Keratinocyte (primary cell): Measurements from ENCODE around the gene ROS1. TPM values are rescaled to one million over a fixed set of nuclear protein-coding genes. Genes with fewer than 3 reads are reported as not detected.
"Not testable (repeated sequence)": the region's sequence is repeated elsewhere in the genome, so short reads cannot be mapped to it uniquely, and the experiment has no call there.

Experiments
- DNase-seq: peaks from one replicate; pipeline ENCODE4 v3.0.0-alpha.2; 2011; ENCODE audit warnings: low read depth, missing footprints, low spot score
- FAIRE-seq: peaks from 2 replicates; lab custom pipeline; 2011; peaks lifted over from hg19 to GRCh38; lab: Jason Lieb, UNC
- H2AFZ ChIP-seq: 2 replicates; pipeline ENCODE4 v1.6.0; 2012; ENCODE audit warnings: low read length, control low read depth, inconsistent platforms; ENCODE audit not compliant: control insufficient read depth
- H3K27ac ChIP-seq: 2 replicates; pipeline ENCODE4 v1.5.1; 2011; ENCODE audit warnings: low read length; ENCODE audit not compliant: control insufficient read depth, insufficient read depth
- H3K27me3 ChIP-seq: 3 replicates; pipeline ENCODE4 v1.6.0; 2011; ENCODE audit warnings: low read length; ENCODE audit not compliant: control insufficient read depth, insufficient read depth; ENCODE audit errors: extremely low read depth
- H3K36me3 ChIP-seq, 2 experiments: 2 replicates in 1 of 2; 3 replicates in 1 of 2; pipeline ENCODE4 v1.5.1; 2011; ENCODE audit warnings: low read length in 2 of 2, mild to moderate bottlenecking in 1 of 2; ENCODE audit not compliant: control insufficient read depth in 2 of 2, insufficient read depth in 2 of 2; ENCODE audit errors: extremely low read depth in 1 of 2
- H3K4me1 ChIP-seq: 3 replicates; pipeline ENCODE4 v1.5.1; 2011; ENCODE audit warnings: low read length; ENCODE audit not compliant: control insufficient read depth, insufficient read depth; ENCODE audit errors: extremely low read depth
- H3K4me2 ChIP-seq: 3 replicates; pipeline ENCODE4 v1.6.0; 2011; ENCODE audit warnings: low read depth, low read length; ENCODE audit not compliant: control insufficient read depth, insufficient read depth; ENCODE audit errors: extremely low read depth
- H3K4me3 ChIP-seq, 3 experiments: fragments of 200-600 bp in 1 of 3; sonication (generic) in 1 of 3; 2 replicates in 2 of 3; 3 replicates in 1 of 3; pipeline ENCODE4 v1.5.1; 2011 to 2016; ENCODE audit warnings: low read length in 3 of 3, mild to moderate bottlenecking in 3 of 3, control low read depth in 2 of 3, inconsistent platforms in 1 of 3, low read depth in 1 of 3, mixed read lengths in 1 of 3, mixed run types in 1 of 3, moderate library complexity in 1 of 3; ENCODE audit not compliant: control insufficient read depth in 2 of 3, insufficient read depth in 2 of 3; ENCODE audit errors: extremely low read depth in 1 of 3
- H3K79me2 ChIP-seq: 2 replicates; pipeline ENCODE4 v1.6.0; 2012; ENCODE audit warnings: low read length; ENCODE audit not compliant: control insufficient read depth, insufficient read depth
- H3K9ac ChIP-seq: 3 replicates; pipeline ENCODE4 v1.6.0; 2011; ENCODE audit warnings: low read length; ENCODE audit not compliant: control insufficient read depth, insufficient read depth; ENCODE audit errors: extremely low read depth
- H3K9me1 ChIP-seq: 3 replicates; pipeline ENCODE4 v1.6.0; 2011; ENCODE audit warnings: low read length; ENCODE audit not compliant: control insufficient read depth, insufficient read depth; ENCODE audit errors: extremely low read depth
- H3K9me3 ChIP-seq: 2 replicates; pipeline ENCODE4 v1.5.1; 2012; ENCODE audit warnings: low read depth, low read length; ENCODE audit not compliant: control insufficient read depth
- H4K20me1 ChIP-seq: 3 replicates; pipeline ENCODE4 v1.6.0; 2011; ENCODE audit warnings: low read length; ENCODE audit not compliant: control insufficient read depth, insufficient read depth; ENCODE audit errors: extremely low read depth
- CTCF ChIP-seq, 3 experiments: IDR thresholded peaks in 1 of 3; conservative IDR thresholded peaks in 1 of 3; optimal IDR thresholded peaks in 1 of 3; 2 replicates in 2 of 3; 3 replicates in 1 of 3; pipeline versions ENCODE3 to v1.5.1; 2011; ENCODE audit warnings: low read length in 3 of 3, mild to moderate bottlenecking in 3 of 3, moderate library complexity in 2 of 3, control low read depth in 1 of 3, inconsistent platforms in 1 of 3; ENCODE audit not compliant: insufficient read depth in 2 of 3; ENCODE audit errors: extremely low read depth in 1 of 3
- EZH2 ChIP-seq: IDR thresholded peaks from one replicate; pipeline ENCODE4 v1.6.1; 2012; ENCODE audit warnings: inconsistent platforms, mild to moderate bottlenecking, low read length, moderate library complexity
- dilution Hi-C: fragments of 300-500 bp; cut with MboI; formaldehyde crosslinking; loops from one replicate; pipeline ENCODE4 v1.7.0; 2020; ENCODE audit warnings: low sequenced_read_pairs; ENCODE audit not compliant: extremely low pct_ligation_motif_present
- polyA plus RNA-seq, 5 experiments: library from polyadenylated mRNA; depleted of rRNA in 3 of 5; stranded (reverse) in 3 of 5; stranded (forward) in 1 of 5; unstranded in 1 of 5; fragments of >200 nt; gene quantifications; 1 replicate in 1 of 5; 2 replicates in 3 of 5; 3 replicates in 1 of 5; pipeline versions ENCODE4 v1.2.1 to v1.2.3, GENCODE V29; 2011 to 2012; ENCODE audit warnings: missing spikeins in 2 of 5, low read depth in 1 of 5, low replicate concordance in 1 of 5

ROS1 gene
- polyA plus RNA-seq, 1 donor (not counting 4 experiments of a cell fraction or from before 2014, with no cell fraction given): 0.16 TPM

GRCh38 chr6:117375446-117375845, 50.3 kb downstream of the ROS1 start:
- Histone ChIP-seq H4K20me1 (no peaks in the 10 kb centered on the region), H3K36me3 (no peaks in the 10 kb centered on the region), H3K9me3 (no peaks in the 10 kb centered on the region), H3K9ac (no peak overlapping the region), H2AFZ (no peak overlapping the region), H3K4me1 (no peaks in the 10 kb centered on the region), H3K9me1 (no peaks in the 10 kb centered on the region), H3K79me2 (no peaks in the 10 kb centered on the region), H3K27ac (no peak overlapping the region), H3K27me3 (no peaks in the 10 kb centered on the region), H3K4me3 (no peak overlapping the region), H3K4me2 (no peak overlapping the region)
- FAIRE-seq: no peak
- dilution Hi-C loops: no loop called here
- DNase-seq: no peak
- no peak for TF ChIP-seq EZH2
- TF ChIP-seq CTCF (optimal IDR thresholded peaks at IDR 0.05 in 1 of 3, IDR thresholded peaks at IDR 0.05 in 1 of 3, conservative IDR thresholded peaks at IDR 0.05 in 1 of 3; ENCODE audit: extremely low read depth in 1 of 3, insufficient read depth in 2 of 3, low read length in 3 of 3): no peak

- TF ChIP-seq EZH2 (no peak), CTCF (optimal IDR thresholded peaks at IDR 0.05 in 1 of 3, IDR thresholded peaks at IDR 0.05 in 1 of 3, conservative IDR thresholded peaks at IDR 0.05 in 1 of 3; ENCODE audit: extremely low read depth in 1 of 3, insufficient read depth in 2 of 3, low read length in 3 of 3) (no peak)
- no peak overlapping the region for H3K9ac ChIP-seq
- no peaks in the 10 kb centered on the region for H3K9me1 ChIP-seq
- H3K79me2 ChIP-seq: no peaks in the 10 kb centered on the region
- no peak overlapping the region for H2AFZ ChIP-seq
- FAIRE-seq: no peak
- no peaks in the 10 kb centered on the region for H3K27me3 ChIP-seq
- dilution Hi-C loops: no loop called here
- no peak for DNase-seq
- H3K4me1 ChIP-seq: no peaks in the 10 kb centered on the region
- no peaks in the 10 kb centered on the region for H4K20me1 ChIP-seq
- no peak overlapping the region for H3K27ac ChIP-seq
- no peaks in the 10 kb centered on the region for H3K36me3 ChIP-seq
- no peak overlapping the region for H3K4me2 ChIP-seq
- H3K9me3 ChIP-seq: no peaks in the 10 kb centered on the region
- H3K4me3 ChIP-seq: no peak overlapping the region
These were observed 52.4 kb downstream of the ROS1 start for GRCh38 chr6:117373211-117373813.

- dilution Hi-C loops: not testable (repeated sequence)
These were observed 53.5 kb downstream of the ROS1 start for GRCh38 chr6:117372289-117372688.

More at GRCh38 chr6:117372289-117372688, 53.5 kb downstream of the ROS1 start:
- not testable (repeated sequence) for H3K4me2 ChIP-seq, H3K9ac ChIP-seq, H3K9me3 ChIP-seq, H3K27ac ChIP-seq, H3K79me2 ChIP-seq, H3K9me1 ChIP-seq, H3K27me3 ChIP-seq, H2AFZ ChIP-seq, H3K4me1 ChIP-seq, H3K4me3 ChIP-seq, H3K36me3 ChIP-seq, DNase-seq, H4K20me1 ChIP-seq, FAIRE-seq
